CD4-positive, alpha-beta T cell (primary cell): ENCODE results near the gene CXorf58. TPM values are rescaled to one million over a fixed set of nuclear protein-coding genes. Genes with fewer than 3 reads are reported as not detected.
"Not testable (repeated sequence)": the region's sequence is repeated elsewhere in the genome, so short reads cannot be mapped to it uniquely, and the experiment has no call there.

Experiments used
- ATAC-seq: fragments of 200-7000 bp; cut with Tn5 transposase; one replicate; pipeline ENCODE4 v1.10.0; 2022; ENCODE audit warnings: mild to moderate bottlenecking; ENCODE audit not compliant: poor library complexity
- CTCF ChIA-PET: fragments of 350-600 bp; sonication (Branson Sonifier 250); formaldehyde crosslinking; loops from one replicate; lab custom pipeline; 2021; ENCODE audit warnings: antibody characterized with exemption, inconsistent platforms; lab: Charles Lee
- POLR2A ChIA-PET: fragments of 350-600 bp; sonication (Branson Sonifier 250); formaldehyde crosslinking; loops from one replicate; lab custom pipeline; 2021; ENCODE audit warnings: antibody characterized with exemption, inconsistent platforms; lab: Charles Lee
- DNase-seq, 14 experiments: peaks; one replicate each; pipeline ENCODE4 v3.0.0-alpha.2; 2013 to 2020; ENCODE audit warnings: mixed read lengths in 2 of 14
- H3K27ac ChIP-seq, 2 donors: one replicate each; pipeline versions ENCODE4 v1.5.1 to v1.7.0; 2013; ENCODE audit warnings: low read length in 2 of 2, low read depth in 1 of 2, mild to moderate bottlenecking in 1 of 2
- H3K27me3 ChIP-seq, 2 experiments: 1 replicate in 1 of 2; 2 replicates in 1 of 2; pipeline versions ENCODE4 v1.6.1 to v1.7.0; 2013; ENCODE audit warnings: low read length in 2 of 2, control low read depth in 1 of 2, mild to moderate bottlenecking in 1 of 2, moderate library complexity in 1 of 2; ENCODE audit not compliant: insufficient read depth in 2 of 2, control insufficient read depth in 1 of 2
- H3K36me3 ChIP-seq: one replicate; pipeline ENCODE4 v1.6.1; 2013; ENCODE audit warnings: low read length, control low read depth; ENCODE audit not compliant: insufficient read depth
- H3K4me1 ChIP-seq: one replicate; pipeline ENCODE4 v1.6.1; 2013; ENCODE audit warnings: low read length, control low read depth; ENCODE audit not compliant: insufficient read depth
- H3K4me3 ChIP-seq: one replicate; pipeline ENCODE4 v1.5.1; 2013; ENCODE audit warnings: mild to moderate bottlenecking, low read length, moderate library complexity
- H3K9me3 ChIP-seq, 2 experiments: 1 replicate in 1 of 2; 2 replicates in 1 of 2; pipeline versions ENCODE4 v1.6.1 to v1.7.0; 2013; ENCODE audit warnings: low read length in 2 of 2, mild to moderate bottlenecking in 2 of 2, control low read depth in 1 of 2, moderate library complexity in 1 of 2; ENCODE audit not compliant: control insufficient read depth in 1 of 2, insufficient read depth in 1 of 2
- H3K27ac Mint-ChIP-seq: one replicate; pipeline ENCODE4 v1.8.0; 2020; ENCODE audit warnings: mixed read lengths
- H3K27me3 Mint-ChIP-seq: one replicate; pipeline ENCODE4 v1.8.0; 2021; ENCODE audit warnings: mixed read lengths
- H3K36me3 Mint-ChIP-seq: one replicate; pipeline ENCODE4 v1.8.0; 2021; ENCODE audit warnings: low read depth, mixed read lengths
- H3K4me1 Mint-ChIP-seq: one replicate; pipeline ENCODE4 v1.8.0; 2021; ENCODE audit warnings: low read depth, mixed read lengths
- H3K4me3 Mint-ChIP-seq: one replicate; pipeline ENCODE4 v1.8.0; 2020; ENCODE audit warnings: mild to moderate bottlenecking, mixed read lengths
- H3K9me3 Mint-ChIP-seq: one replicate; pipeline ENCODE4 v1.8.0; 2020; ENCODE audit warnings: mixed read lengths
- CTCF ChIP-seq: fragments of 200-600 bp; IDR thresholded peaks from one replicate; pipeline ENCODE4 v1.8.0; 2022; ENCODE audit warnings: antibody characterized with exemption, mild to moderate bottlenecking
- intact Hi-C, 2 experiments: fragments of 100-400 bp; cut with DNase I in 1 of 2; cut with micrococcal nuclease in 1 of 2; formaldehyde crosslinking; loops; one replicate each; pipeline versions ENCODE4 v1.15.1 to v1.9.0; 2023 to 2025; cut with DNase I, micrococcal nuclease
- total RNA-seq, 174 experiments: library from RNA in 2 of 174; stranded (reverse) in 2 of 174; gene quantifications; one replicate each; pipeline ENCODE4 v1.2.3 and lab custom pipeline; 2021 to 2026

The CXorf58 gene
- total RNA-seq, 2 experiments from 2014 or later, result not detected

- Histone ChIP-seq H3K4me1 (peaks cover 4% of the 10 kb centered on the region), H3K4me3 (no peak overlapping the region), H3K9me3 (no peaks in the 10 kb centered on the region), H3K27me3 (no peaks in the 10 kb centered on the region), H3K36me3 (no peaks in the 10 kb centered on the region), H3K27ac (no peak overlapping the region)
- no peak overlapping the region for H3K4me3 Mint-ChIP-seq
- no peak overlapping the region for H3K27ac Mint-ChIP-seq
- ChIA-PET CTCF (no interaction called here), POLR2A (no interaction called here)
- H3K27me3 Mint-ChIP-seq, result no peaks in the 10 kb centered on the region
- peaks cover 2% of the 10 kb centered on the region for H3K9me3 Mint-ChIP-seq
- no peak for DNase-seq
- peaks cover 10% of the 10 kb centered on the region for H3K4me1 Mint-ChIP-seq
- intact Hi-C loops, result no loop called here
- TF ChIP-seq CTCF, result no peak
- ATAC-seq, result no peak
- no peaks in the 10 kb centered on the region for H3K36me3 Mint-ChIP-seq
Observed at GRCh38 chrX:23964191-23964590, 56.4 kb downstream of the CXorf58 start.

GRCh38 chrX:23965630-23966029 lies 57.8 kb downstream of the CXorf58 start:
- ATAC-seq, H3K27ac ChIP-seq, H3K4me1 ChIP-seq, H3K4me3 Mint-ChIP-seq, CTCF ChIA-PET, H3K36me3 ChIP-seq, H3K27me3 Mint-ChIP-seq, H3K36me3 Mint-ChIP-seq, H3K4me1 Mint-ChIP-seq, intact Hi-C loops, H3K4me3 ChIP-seq, H3K9me3 Mint-ChIP-seq, H3K27me3 ChIP-seq, DNase-seq, POLR2A ChIA-PET, H3K27ac Mint-ChIP-seq, H3K9me3 ChIP-seq: not testable (repeated sequence)

- H3K4me1 Mint-ChIP-seq, result no peaks in the 10 kb centered on the region
- Histone ChIP-seq H3K36me3 (no peaks in the 10 kb centered on the region), H3K4me1 (no peaks in the 10 kb centered on the region), H3K9me3 (no peaks in the 10 kb centered on the region), H3K4me3 (no peak overlapping the region), H3K27me3 (no peaks in the 10 kb centered on the region), H3K27ac (no peak overlapping the region)
- CTCF ChIA-PET, result interaction anchor here (0.9 kb wide), 1 partner anchor 10 kb away, joined by 3 read pairs; no protein-coding TSS in a partner anchor
- no peaks in the 10 kb centered on the region for H3K9me3 Mint-ChIP-seq
- H3K27ac Mint-ChIP-seq, result no peak overlapping the region
- H3K27me3 Mint-ChIP-seq, result no peaks in the 10 kb centered on the region
- no peak for TF ChIP-seq CTCF
- no peak overlapping the region for H3K4me3 Mint-ChIP-seq
- ATAC-seq (no peak), DNase-seq (no peak)
- H3K36me3 Mint-ChIP-seq, result peaks cover 5% of the 10 kb centered on the region
- intact Hi-C loops, result no loop called here
- POLR2A ChIA-PET, result no interaction called here
Observed at GRCh38 chrX:23978491-23978890, 70.7 kb downstream of the CXorf58 start.

GRCh38 chrX:23980011-23980441 lies 72.2 kb downstream of the CXorf58 start:
- intact Hi-C loops, result no loop called here
- Mint-ChIP-seq H3K27me3 (no peaks in the 10 kb centered on the region), H3K4me3 (no peak overlapping the region), H3K9me3 (no peaks in the 10 kb centered on the region), H3K4me1 (no peaks in the 10 kb centered on the region), H3K36me3 (peaks cover 8% of the 10 kb centered on the region), H3K27ac (no peak overlapping the region)
- H3K4me3 ChIP-seq, result no peak overlapping the region
- H3K4me1 ChIP-seq, result no peaks in the 10 kb centered on the region
- CTCF ChIA-PET, result no interaction called here
- no peaks in the 10 kb centered on the region for H3K27me3 ChIP-seq
- H3K9me3 ChIP-seq, result no peaks in the 10 kb centered on the region
- ATAC-seq (no peak), DNase-seq (no peak)
- no peaks in the 10 kb centered on the region for H3K36me3 ChIP-seq
- H3K27ac ChIP-seq, result no peak overlapping the region
- POLR2A ChIA-PET, result no interaction called here
- no peak for TF ChIP-seq CTCF
